ENCODE measurements around the gene CRACR2B. TPM values are rescaled to one million over a fixed set of nuclear protein-coding genes. Genes with fewer than 3 reads are reported as not detected.

The CRACR2B gene
- total RNA-seq, 1 experiment from 2014 or later: 11.8 TPM

GRCh38 chr11:863023-863909 lies 35.5 kb downstream of the CRACR2B start:
- ChIA-PET CTCF (no interaction called here), POLR2A (no interaction called here)
- no peaks in the 10 kb centered on the region for H3K36me3 ChIP-seq (ENCODE audit: control insufficient read depth in 1 of 2, insufficient read depth in 2 of 2, low read length in 2 of 2)

More at GRCh38 chr11:863023-863909, 35.5 kb downstream of the CRACR2B start:
- no peak overlapping the region for H3K4me3 ChIP-seq (replicated peaks in 1 of 2; ENCODE audit: low read depth in 1 of 2, low read length in 2 of 2)
- H3K27me3 ChIP-seq (ENCODE audit: insufficient read depth, low read length): no peaks in the 10 kb centered on the region
- ATAC-seq: no peak
- H3K4me1 ChIP-seq (ENCODE audit: control insufficient read depth in 1 of 2, insufficient read depth in 2 of 2, low read length in 2 of 2): peaks cover 7 to 38% of the 10 kb centered on the region in 2 experiments
- H3K9me2 ChIP-seq (ENCODE audit: insufficient read depth): no peaks in the 10 kb centered on the region
- no TSS peak for BruUV-seq (replicated peaks)
- intact Hi-C loops (cut with micrococcal nuclease): no loop called here
- RAD21 ChIA-PET (ENCODE audit: low non-redundant PET in 1 of 2, low total read pairs in 2 of 2, uncharacterized antibody in 2 of 2, unreplicated experiment in 2 of 2): no interaction called here
- H3K79me2 ChIP-seq (ENCODE audit: insufficient read depth, low read length): no peaks in the 10 kb centered on the region
- no peak for DNase-seq (ENCODE audit: low read depth, low spot score)
- no peak overlapping the region for H3K27ac ChIP-seq (ENCODE audit: low read depth, low read length)
- no peaks in the 10 kb centered on the region for H3K9me3 ChIP-seq (ENCODE audit: control insufficient read depth in 1 of 2, insufficient read depth in 1 of 2, low read depth in 1 of 2, low read length in 2 of 2)
- no peak overlapping the region for H3K9ac ChIP-seq (ENCODE audit: low read length)
- no peak overlapping the region for H2AFZ ChIP-seq (ENCODE audit: low read depth, low read length, poor library complexity, severe bottlenecking)
- H4K20me1 ChIP-seq (ENCODE audit: insufficient read depth): no peaks in the 10 kb centered on the region
- H3K4me2 ChIP-seq (ENCODE audit: low read length): no peak overlapping the region
- TF ChIP-seq CBX3 (IDR thresholded peaks at IDR 0.05; ENCODE audit: low read depth) (no peak), YY1 (IDR thresholded peaks at IDR 0.05; ENCODE audit: extremely low read depth, insufficient replicate concordance, low read depth, low read length) (no peak), POLR2A (IDR thresholded peaks at IDR 0.05; ENCODE audit: borderline replicate concordance, extremely low read depth, insufficient read depth, insufficient read length) (no peak), EZH2phosphoT487 (IDR thresholded peaks at IDR 0.05; ENCODE audit: borderline replicate concordance) (no peak), ELF1 (IDR thresholded peaks at IDR 0.05; ENCODE audit: borderline replicate concordance, low read depth) (no peak), SIN3A (IDR thresholded peaks at IDR 0.05; ENCODE audit: low read depth) (no peak), RAD21 (IDR thresholded peaks at IDR 0.05; ENCODE audit: low read depth) (no peak), POLR2AphosphoS5 (IDR thresholded peaks at IDR 0.05; ENCODE audit: low read depth, low read length) (no peak), JUND (IDR thresholded peaks at IDR 0.05) (no peak), ZNF274 (IDR thresholded peaks at IDR 0.05; ENCODE audit: low read depth, low read length) (no peak), CEBPB (IDR thresholded peaks at IDR 0.05; ENCODE audit: low read depth) (no peak), SRF (IDR thresholded peaks at IDR 0.05; ENCODE audit: low read depth) (no peak)
- TF ChIP-seq, protein P1, sequence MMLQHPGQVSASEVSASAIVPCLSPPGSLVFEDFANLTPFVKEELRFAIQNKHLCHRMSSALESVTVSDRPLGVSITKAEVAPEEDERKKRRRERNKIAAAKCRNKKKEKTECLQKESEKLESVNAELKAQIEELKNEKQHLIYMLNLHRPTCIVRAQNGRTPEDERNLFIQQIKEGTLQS (IDR thresholded peaks at IDR 0.05): no peak
- TF ChIP-seq, protein P2, sequence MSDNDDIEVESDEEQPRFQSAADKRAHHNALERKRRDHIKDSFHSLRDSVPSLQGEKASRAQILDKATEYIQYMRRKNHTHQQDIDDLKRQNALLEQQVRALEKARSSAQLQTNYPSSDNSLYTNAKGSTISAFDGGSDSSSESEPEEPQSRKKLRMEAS (IDR thresholded peaks at IDR 0.05): no peak
- TF ChIP-seq, protein P3, sequence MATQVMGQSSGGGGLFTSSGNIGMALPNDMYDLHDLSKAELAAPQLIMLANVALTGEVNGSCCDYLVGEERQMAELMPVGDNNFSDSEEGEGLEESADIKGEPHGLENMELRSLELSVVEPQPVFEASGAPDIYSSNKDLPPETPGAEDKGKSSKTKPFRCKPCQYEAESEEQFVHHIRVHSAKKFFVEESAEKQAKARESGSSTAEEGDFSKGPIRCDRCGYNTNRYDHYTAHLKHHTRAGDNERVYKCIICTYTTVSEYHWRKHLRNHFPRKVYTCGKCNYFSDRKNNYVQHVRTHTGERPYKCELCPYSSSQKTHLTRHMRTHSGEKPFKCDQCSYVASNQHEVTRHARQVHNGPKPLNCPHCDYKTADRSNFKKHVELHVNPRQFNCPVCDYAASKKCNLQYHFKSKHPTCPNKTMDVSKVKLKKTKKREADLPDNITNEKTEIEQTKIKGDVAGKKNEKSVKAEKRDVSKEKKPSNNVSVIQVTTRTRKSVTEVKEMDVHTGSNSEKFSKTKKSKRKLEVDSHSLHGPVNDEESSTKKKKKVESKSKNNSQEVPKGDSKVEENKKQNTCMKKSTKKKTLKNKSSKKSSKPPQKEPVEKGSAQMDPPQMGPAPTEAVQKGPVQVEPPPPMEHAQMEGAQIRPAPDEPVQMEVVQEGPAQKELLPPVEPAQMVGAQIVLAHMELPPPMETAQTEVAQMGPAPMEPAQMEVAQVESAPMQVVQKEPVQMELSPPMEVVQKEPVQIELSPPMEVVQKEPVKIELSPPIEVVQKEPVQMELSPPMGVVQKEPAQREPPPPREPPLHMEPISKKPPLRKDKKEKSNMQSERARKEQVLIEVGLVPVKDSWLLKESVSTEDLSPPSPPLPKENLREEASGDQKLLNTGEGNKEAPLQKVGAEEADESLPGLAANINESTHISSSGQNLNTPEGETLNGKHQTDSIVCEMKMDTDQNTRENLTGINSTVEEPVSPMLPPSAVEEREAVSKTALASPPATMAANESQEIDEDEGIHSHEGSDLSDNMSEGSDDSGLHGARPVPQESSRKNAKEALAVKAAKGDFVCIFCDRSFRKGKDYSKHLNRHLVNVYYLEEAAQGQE (IDR thresholded peaks at IDR 0.05; ENCODE audit: low read depth): no peak
- TF ChIP-seq, protein P4, sequence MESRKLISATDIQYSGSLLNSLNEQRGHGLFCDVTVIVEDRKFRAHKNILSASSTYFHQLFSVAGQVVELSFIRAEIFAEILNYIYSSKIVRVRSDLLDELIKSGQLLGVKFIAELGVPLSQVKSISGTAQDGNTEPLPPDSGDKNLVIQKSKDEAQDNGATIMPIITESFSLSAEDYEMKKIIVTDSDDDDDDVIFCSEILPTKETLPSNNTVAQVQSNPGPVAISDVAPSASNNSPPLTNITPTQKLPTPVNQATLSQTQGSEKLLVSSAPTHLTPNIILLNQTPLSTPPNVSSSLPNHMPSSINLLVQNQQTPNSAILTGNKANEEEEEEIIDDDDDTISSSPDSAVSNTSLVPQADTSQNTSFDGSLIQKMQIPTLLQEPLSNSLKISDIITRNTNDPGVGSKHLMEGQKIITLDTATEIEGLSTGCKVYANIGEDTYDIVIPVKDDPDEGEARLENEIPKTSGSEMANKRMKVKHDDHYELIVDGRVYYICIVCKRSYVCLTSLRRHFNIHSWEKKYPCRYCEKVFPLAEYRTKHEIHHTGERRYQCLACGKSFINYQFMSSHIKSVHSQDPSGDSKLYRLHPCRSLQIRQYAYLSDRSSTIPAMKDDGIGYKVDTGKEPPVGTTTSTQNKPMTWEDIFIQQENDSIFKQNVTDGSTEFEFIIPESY (IDR thresholded peaks at IDR 0.05; ENCODE audit: extremely low read depth, insufficient replicate concordance, low read length): no peak
- TF ChIP-seq, protein P5, sequence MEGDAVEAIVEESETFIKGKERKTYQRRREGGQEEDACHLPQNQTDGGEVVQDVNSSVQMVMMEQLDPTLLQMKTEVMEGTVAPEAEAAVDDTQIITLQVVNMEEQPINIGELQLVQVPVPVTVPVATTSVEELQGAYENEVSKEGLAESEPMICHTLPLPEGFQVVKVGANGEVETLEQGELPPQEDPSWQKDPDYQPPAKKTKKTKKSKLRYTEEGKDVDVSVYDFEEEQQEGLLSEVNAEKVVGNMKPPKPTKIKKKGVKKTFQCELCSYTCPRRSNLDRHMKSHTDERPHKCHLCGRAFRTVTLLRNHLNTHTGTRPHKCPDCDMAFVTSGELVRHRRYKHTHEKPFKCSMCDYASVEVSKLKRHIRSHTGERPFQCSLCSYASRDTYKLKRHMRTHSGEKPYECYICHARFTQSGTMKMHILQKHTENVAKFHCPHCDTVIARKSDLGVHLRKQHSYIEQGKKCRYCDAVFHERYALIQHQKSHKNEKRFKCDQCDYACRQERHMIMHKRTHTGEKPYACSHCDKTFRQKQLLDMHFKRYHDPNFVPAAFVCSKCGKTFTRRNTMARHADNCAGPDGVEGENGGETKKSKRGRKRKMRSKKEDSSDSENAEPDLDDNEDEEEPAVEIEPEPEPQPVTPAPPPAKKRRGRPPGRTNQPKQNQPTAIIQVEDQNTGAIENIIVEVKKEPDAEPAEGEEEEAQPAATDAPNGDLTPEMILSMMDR (IDR thresholded peaks at IDR 0.05 in 2 of 3, conservative IDR thresholded peaks at IDR 0.05 in 1 of 3; ENCODE audit: borderline replicate concordance in 1 of 3, insufficient read depth in 1 of 3, low read depth in 2 of 3, low read length in 2 of 3): no peak

All from HCT116 (cell line).